Measurements from ENCODE around the gene DNAJC19. TPM values are rescaled to one million over a fixed set of nuclear protein-coding genes. Genes with fewer than 3 reads are reported as not detected.
"Not testable (repeated sequence)": the region's sequence is repeated elsewhere in the genome, so short reads cannot be mapped to it uniquely, and the experiment has no call there.

The DNAJC19 gene
- total RNA-seq, 1 donor from 2014 or later: 59.3 TPM

- H3K27ac Mint-ChIP-seq; H3K4me3 Mint-ChIP-seq; H3K9me3 Mint-ChIP-seq; DNase-seq (ENCODE audit: low spot score); H3K27me3 Mint-ChIP-seq (ENCODE audit: insufficient read depth): not testable (repeated sequence)
- intact Hi-C loops (cut with micrococcal nuclease): loop anchor here (10.0 kb wide), 1 partner anchor 1808 kb away; the partner anchor contains the start of gene ATP11B
- H3K4me1 Mint-ChIP-seq (ENCODE audit: low read depth): peaks cover 14% of the 10 kb centered on the region
- H3K36me3 Mint-ChIP-seq (ENCODE audit: low read depth): peaks cover 14% of the 10 kb centered on the region
Observed at GRCh38 chr3:180986366-180986765, 3.2 kb downstream of the DNAJC19 start.

- no peaks in the 10 kb centered on the region for H3K27me3 Mint-ChIP-seq (ENCODE audit: insufficient read depth)
- peaks cover 11% of the 10 kb centered on the region for H3K4me1 Mint-ChIP-seq (ENCODE audit: low read depth)
- intact Hi-C loops (cut with micrococcal nuclease): loop anchor here (10.0 kb wide), 1 partner anchor 1812 kb away; the partner anchor contains the start of gene ATP11B
- no peak overlapping the region for H3K4me3 Mint-ChIP-seq
- H3K36me3 Mint-ChIP-seq (ENCODE audit: low read depth): peaks cover 24% of the 10 kb centered on the region
- DNase-seq (ENCODE audit: low spot score): no peak
- H3K9me3 Mint-ChIP-seq: no peaks in the 10 kb centered on the region
- H3K27ac Mint-ChIP-seq: no peak overlapping the region
Observed at GRCh38 chr3:180983136-180983535, 6.4 kb downstream of the DNAJC19 start.

GRCh38 chr3:180981912-180982311 is 7.6 kb downstream of the DNAJC19 start:
- H3K27me3 Mint-ChIP-seq (ENCODE audit: insufficient read depth): no peaks in the 10 kb centered on the region
- intact Hi-C loops (cut with micrococcal nuclease): loop anchor here (10.0 kb wide), 1 partner anchor 1813 kb away; the partner anchor contains the start of gene ATP11B
- H3K27ac Mint-ChIP-seq: no peak overlapping the region
- no peak for DNase-seq (ENCODE audit: low spot score)
- H3K9me3 Mint-ChIP-seq: no peaks in the 10 kb centered on the region
- peaks cover 22% of the 10 kb centered on the region for H3K36me3 Mint-ChIP-seq (ENCODE audit: low read depth)
- peaks cover under 1% of the 10 kb centered on the region for H3K4me1 Mint-ChIP-seq (ENCODE audit: low read depth)
- H3K4me3 Mint-ChIP-seq: no peak overlapping the region

- DNase-seq (ENCODE audit: low spot score): no peak
- H3K36me3 Mint-ChIP-seq (ENCODE audit: low read depth): peaks cover 30% of the 10 kb centered on the region
- no peaks in the 10 kb centered on the region for H3K9me3 Mint-ChIP-seq
- intact Hi-C loops (cut with micrococcal nuclease): loop anchor here (1.0 to 10.0 kb wide), 2 partner anchors 9 to 1814 kb away; partner anchors contain the start of genes ATP11B and DNAJC19
- no peaks in the 10 kb centered on the region for H3K4me1 Mint-ChIP-seq (ENCODE audit: low read depth)
- H3K27ac Mint-ChIP-seq: no peak overlapping the region
- H3K27me3 Mint-ChIP-seq (ENCODE audit: insufficient read depth): no peaks in the 10 kb centered on the region
- no peak overlapping the region for H3K4me3 Mint-ChIP-seq
Observed at GRCh38 chr3:180980611-180981010, 8.9 kb downstream of the DNAJC19 start.

GRCh38 chr3:180979961-180980360 is 9.6 kb downstream of the DNAJC19 start:
- Mint-ChIP-seq H3K4me1 (ENCODE audit: low read depth) (no peaks in the 10 kb centered on the region), H3K36me3 (ENCODE audit: low read depth) (peaks cover 34% of the 10 kb centered on the region), H3K27ac (no peak overlapping the region), H3K9me3 (no peaks in the 10 kb centered on the region), H3K27me3 (ENCODE audit: insufficient read depth) (no peaks in the 10 kb centered on the region), H3K4me3 (no peak overlapping the region)
- DNase-seq (ENCODE audit: low spot score): no peak
- intact Hi-C loops (cut with micrococcal nuclease): loop anchor here (1.0 to 10.0 kb wide), 2 partner anchors 9 to 1815 kb away; partner anchors contain the start of genes ATP11B and DNAJC19

- intact Hi-C loops (cut with micrococcal nuclease): no loop called here
- Mint-ChIP-seq H3K36me3 (ENCODE audit: low read depth) (peaks cover 42% of the 10 kb centered on the region), H3K9me3 (no peaks in the 10 kb centered on the region), H3K4me3 (no peak overlapping the region), H3K27ac (no peak overlapping the region), H3K27me3 (ENCODE audit: insufficient read depth) (no peaks in the 10 kb centered on the region), H3K4me1 (ENCODE audit: low read depth) (peaks cover 8% of the 10 kb centered on the region)
- no peak for DNase-seq (ENCODE audit: low spot score)
Observed at GRCh38 chr3:180977498-180977897, 12.0 kb downstream of the DNAJC19 start.

GRCh38 chr3:180974286-180974685 is 15.2 kb downstream of the DNAJC19 start:
- Mint-ChIP-seq H3K4me1 (ENCODE audit: low read depth) (peaks cover 9% of the 10 kb centered on the region), H3K36me3 (ENCODE audit: low read depth) (peaks cover 43% of the 10 kb centered on the region), H3K4me3 (no peak overlapping the region), H3K27me3 (ENCODE audit: insufficient read depth) (no peaks in the 10 kb centered on the region), H3K27ac (no peak overlapping the region), H3K9me3 (no peaks in the 10 kb centered on the region)
- no peak for DNase-seq (ENCODE audit: low spot score)
- intact Hi-C loops (cut with micrococcal nuclease): no loop called here

- peaks cover 43% of the 10 kb centered on the region for H3K36me3 Mint-ChIP-seq (ENCODE audit: low read depth)
- no peak overlapping the region for H3K4me3 Mint-ChIP-seq
- H3K27me3 Mint-ChIP-seq (ENCODE audit: insufficient read depth): no peaks in the 10 kb centered on the region
- H3K9me3 Mint-ChIP-seq: no peaks in the 10 kb centered on the region
- no peak overlapping the region for H3K27ac Mint-ChIP-seq
- DNase-seq (ENCODE audit: low spot score): no peak
- intact Hi-C loops (cut with micrococcal nuclease): loop anchor here (2.0 kb wide), 1 partner anchor 17 kb away; no protein-coding TSS in a partner anchor
- peaks cover 9% of the 10 kb centered on the region for H3K4me1 Mint-ChIP-seq (ENCODE audit: low read depth)
Observed at GRCh38 chr3:180973543-180973942, 16.0 kb downstream of the DNAJC19 start.

GRCh38 chr3:180970931-180971330 is 18.6 kb downstream of the DNAJC19 start:
- peaks cover 41% of the 10 kb centered on the region for H3K36me3 Mint-ChIP-seq (ENCODE audit: low read depth)
- no peak for DNase-seq (ENCODE audit: low spot score)
- no peaks in the 10 kb centered on the region for H3K27me3 Mint-ChIP-seq (ENCODE audit: insufficient read depth)
- H3K9me3 Mint-ChIP-seq: no peaks in the 10 kb centered on the region
- H3K4me1 Mint-ChIP-seq (ENCODE audit: low read depth): peaks cover 9% of the 10 kb centered on the region
- intact Hi-C loops (cut with micrococcal nuclease): no loop called here
- H3K4me3 Mint-ChIP-seq: no peak overlapping the region
- no peak overlapping the region for H3K27ac Mint-ChIP-seq

- H3K4me3 Mint-ChIP-seq: no peak overlapping the region
- H3K27ac Mint-ChIP-seq: no peak overlapping the region
- DNase-seq (ENCODE audit: low spot score): no peak
- H3K27me3 Mint-ChIP-seq (ENCODE audit: insufficient read depth): no peaks in the 10 kb centered on the region
- intact Hi-C loops (cut with micrococcal nuclease): no loop called here
- peaks cover 44% of the 10 kb centered on the region for H3K36me3 Mint-ChIP-seq (ENCODE audit: low read depth)
- H3K4me1 Mint-ChIP-seq (ENCODE audit: low read depth): peaks cover 14% of the 10 kb centered on the region
- no peaks in the 10 kb centered on the region for H3K9me3 Mint-ChIP-seq
Observed at GRCh38 chr3:180962530-180962929, 27.0 kb downstream of the DNAJC19 start.

- Mint-ChIP-seq H3K4me3 (no peak overlapping the region), H3K36me3 (ENCODE audit: low read depth) (peaks cover 48% of the 10 kb centered on the region), H3K4me1 (ENCODE audit: low read depth) (peaks cover 14% of the 10 kb centered on the region), H3K27me3 (ENCODE audit: insufficient read depth) (no peaks in the 10 kb centered on the region), H3K9me3 (no peaks in the 10 kb centered on the region), H3K27ac (no peak overlapping the region)
- no peak for DNase-seq (ENCODE audit: low spot score)
- intact Hi-C loops (cut with micrococcal nuclease): no loop called here
Observed at GRCh38 chr3:180961552-180961951, 28.0 kb downstream of the DNAJC19 start.

- intact Hi-C loops (cut with micrococcal nuclease): no loop called here
- H3K9me3 Mint-ChIP-seq: no peaks in the 10 kb centered on the region
- no peak overlapping the region for H3K27ac Mint-ChIP-seq
- H3K4me1 Mint-ChIP-seq (ENCODE audit: low read depth): peaks cover 14% of the 10 kb centered on the region
- no peak overlapping the region for H3K4me3 Mint-ChIP-seq
- H3K27me3 Mint-ChIP-seq (ENCODE audit: insufficient read depth): no peaks in the 10 kb centered on the region
- no peak for DNase-seq (ENCODE audit: low spot score)
- H3K36me3 Mint-ChIP-seq (ENCODE audit: low read depth): peaks cover 48% of the 10 kb centered on the region
Observed at GRCh38 chr3:180961087-180961486, 28.4 kb downstream of the DNAJC19 start.

- H3K27ac Mint-ChIP-seq: peak overlapping the region; percentile 15
- H3K4me1 Mint-ChIP-seq (ENCODE audit: low read depth): peaks cover 14% of the 10 kb centered on the region
- H3K9me3 Mint-ChIP-seq: no peaks in the 10 kb centered on the region
- no peak overlapping the region for H3K4me3 Mint-ChIP-seq
- peaks cover 52% of the 10 kb centered on the region for H3K36me3 Mint-ChIP-seq (ENCODE audit: low read depth)
- no peak for DNase-seq (ENCODE audit: low spot score)
- H3K27me3 Mint-ChIP-seq (ENCODE audit: insufficient read depth): no peaks in the 10 kb centered on the region
- intact Hi-C loops (cut with micrococcal nuclease): no loop called here
Observed at GRCh38 chr3:180959691-180960090, 29.8 kb downstream of the DNAJC19 start.
